ENCODE measurements around the gene NGLY1.

NGLY1 gene

DNA sequence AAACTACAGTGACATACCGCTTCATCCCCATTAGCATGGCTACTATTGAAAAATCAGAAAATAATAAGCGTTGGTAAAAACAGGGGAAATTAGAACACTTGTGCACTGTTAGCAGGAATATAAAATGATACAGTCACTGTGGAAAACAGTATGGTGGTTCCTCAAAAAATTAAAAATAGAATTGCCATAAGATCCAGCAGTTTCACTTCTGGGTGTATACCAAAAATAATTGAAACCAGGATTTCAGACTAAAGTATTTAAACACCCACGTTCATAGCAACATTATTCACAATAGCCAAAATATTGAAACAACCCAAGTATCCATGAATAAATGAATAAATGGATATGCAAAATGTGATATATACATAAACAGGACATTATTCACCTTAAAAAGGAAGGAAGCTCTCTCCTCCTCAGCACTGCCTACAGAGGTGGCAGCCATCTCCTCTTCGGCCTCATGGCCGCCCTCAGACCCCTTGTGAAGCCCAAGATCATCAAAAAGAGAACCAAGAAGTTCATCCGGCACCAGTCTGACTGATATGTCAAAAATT is 34.1 kb downstream of the NGLY1 start:
- Histone ChIP-seq H3K9me3 (ENCODE audit: control insufficient read depth, insufficient read depth, low read length) (no peaks in the 10 kb centered on the region), H3K36me3 (ENCODE audit: control insufficient read depth, insufficient read depth, low read length) (no peaks in the 10 kb centered on the region), H3K4me3 (ENCODE audit: low read length) (no peak overlapping the region), H3K4me1 (ENCODE audit: control insufficient read depth, insufficient read depth, low read length) (no peaks in the 10 kb centered on the region), H3K27ac (ENCODE audit: low read length) (no peak overlapping the region), H3K27me3 (ENCODE audit: control insufficient read depth, insufficient read depth, low read length) (no peaks in the 10 kb centered on the region)
- no peak for DNase-seq (ENCODE audit: low read depth, low spot score)
- WGBS (ENCODE audit: insufficient coverage, insufficient read length) = no CpG with 5 or more reads among the region's 6 CpGs

DNA sequence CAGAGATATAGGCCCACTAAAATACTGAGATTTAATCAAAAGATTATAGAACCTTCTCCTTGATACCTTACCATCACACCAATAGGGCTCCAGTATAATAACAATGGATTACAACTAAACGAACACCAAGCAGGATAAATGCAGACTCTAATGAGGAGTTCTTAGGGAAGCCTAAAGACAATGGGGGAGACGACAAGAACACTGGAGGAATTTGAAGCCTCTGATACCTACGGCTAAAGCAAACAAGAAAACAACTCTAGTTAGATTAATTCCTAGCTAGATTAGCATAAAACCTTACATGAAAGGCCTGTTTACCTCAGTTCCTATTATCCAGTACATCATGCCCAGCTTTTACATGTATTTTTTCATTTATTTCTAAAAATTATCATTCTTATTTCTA is 35.1 kb downstream of the NGLY1 start:
- no peaks in the 10 kb centered on the region for H3K36me3 ChIP-seq (ENCODE audit: control insufficient read depth, insufficient read depth, low read length)
- H3K27me3 ChIP-seq (ENCODE audit: control insufficient read depth, insufficient read depth, low read length) = no peaks in the 10 kb centered on the region
- H3K4me3 ChIP-seq (ENCODE audit: low read length) = no peak overlapping the region
- no peak overlapping the region for H3K27ac ChIP-seq (ENCODE audit: low read length)
- no peaks in the 10 kb centered on the region for H3K9me3 ChIP-seq (ENCODE audit: control insufficient read depth, insufficient read depth, low read length)
- DNase-seq (ENCODE audit: low read depth, low spot score) = no peak
- no CpG with 5 or more reads among the region's 3 CpGs for whole genome bisulfite sequencing (ENCODE audit: insufficient coverage, insufficient read length)
- no peaks in the 10 kb centered on the region for H3K4me1 ChIP-seq (ENCODE audit: control insufficient read depth, insufficient read depth, low read length)

- Histone ChIP-seq H3K27ac (ENCODE audit: low read length) (no peak overlapping the region), H3K4me1 (ENCODE audit: control insufficient read depth, insufficient read depth, low read length) (no peaks in the 10 kb centered on the region), H3K4me3 (ENCODE audit: low read length) (no peak overlapping the region), H3K27me3 (ENCODE audit: control insufficient read depth, insufficient read depth, low read length) (no peaks in the 10 kb centered on the region), H3K9me3 (ENCODE audit: control insufficient read depth, insufficient read depth, low read length) (no peaks in the 10 kb centered on the region), H3K36me3 (ENCODE audit: control insufficient read depth, insufficient read depth, low read length) (no peaks in the 10 kb centered on the region)
- no peak for DNase-seq (ENCODE audit: low read depth, low spot score)
Measured at GRCh38 chr3:25747033-25747432, 36.2 kb downstream of the NGLY1 start.

GRCh38 chr3:25744470-25744869 is 38.8 kb downstream of the NGLY1 start:
- no peak overlapping the region for H3K4me3 ChIP-seq (ENCODE audit: low read length)
- no peaks in the 10 kb centered on the region for H3K4me1 ChIP-seq (ENCODE audit: control insufficient read depth, insufficient read depth, low read length)
- no CpG with 5 or more reads among the region's 3 CpGs for WGBS (ENCODE audit: insufficient coverage, insufficient read length)
- H3K9me3 ChIP-seq (ENCODE audit: control insufficient read depth, insufficient read depth, low read length) = no peaks in the 10 kb centered on the region
- no peak overlapping the region for H3K27ac ChIP-seq (ENCODE audit: low read length)
- no peaks in the 10 kb centered on the region for H3K27me3 ChIP-seq (ENCODE audit: control insufficient read depth, insufficient read depth, low read length)
- DNase-seq (ENCODE audit: low read depth, low spot score) = no peak
- no peaks in the 10 kb centered on the region for H3K36me3 ChIP-seq (ENCODE audit: control insufficient read depth, insufficient read depth, low read length)

DNA sequence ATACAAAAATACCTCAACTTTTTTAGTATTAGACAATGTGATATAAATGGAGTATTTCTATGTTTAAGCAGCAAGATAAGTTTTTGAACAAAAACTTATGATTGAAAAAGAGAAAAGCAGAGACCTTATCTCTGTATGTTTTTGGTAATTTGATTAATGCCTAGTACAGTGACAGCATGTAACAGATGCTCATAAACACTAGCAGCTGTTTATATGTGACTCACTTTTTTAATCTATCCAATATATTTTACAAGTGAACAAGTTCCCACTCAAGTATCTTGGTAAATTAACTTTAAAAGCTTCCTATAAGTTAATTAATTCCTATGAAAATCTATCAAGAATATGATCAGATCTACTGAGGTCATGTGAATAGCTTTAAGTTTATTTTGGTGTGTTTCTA is 55.1 kb downstream of the NGLY1 start:
- H3K9me3 ChIP-seq (ENCODE audit: control insufficient read depth, insufficient read depth, low read length) = no peaks in the 10 kb centered on the region
- H3K4me3 ChIP-seq (ENCODE audit: low read length) = no peak overlapping the region
- no peaks in the 10 kb centered on the region for H3K27me3 ChIP-seq (ENCODE audit: control insufficient read depth, insufficient read depth, low read length)
- DNase-seq (ENCODE audit: low read depth, low spot score) = no peak
- no peaks in the 10 kb centered on the region for H3K4me1 ChIP-seq (ENCODE audit: control insufficient read depth, insufficient read depth, low read length)
- 0 out of 2 replicates have a peak, but pooled peaks cover 2% of the 10 kb centered on the region for H3K36me3 ChIP-seq (ENCODE audit: control insufficient read depth, insufficient read depth, low read length)
- H3K27ac ChIP-seq (ENCODE audit: low read length) = no peak overlapping the region

GRCh38 chr3:25727316-25727715 is 55.9 kb downstream of the NGLY1 start:
- DNase-seq (ENCODE audit: low read depth, low spot score) = no peak
- Histone ChIP-seq H3K9me3 (ENCODE audit: control insufficient read depth, insufficient read depth, low read length) (no peaks in the 10 kb centered on the region), H3K27me3 (ENCODE audit: control insufficient read depth, insufficient read depth, low read length) (no peaks in the 10 kb centered on the region), H3K36me3 (ENCODE audit: control insufficient read depth, insufficient read depth, low read length) (0 out of 2 replicates have a peak, but pooled peaks cover 2% of the 10 kb centered on the region), H3K27ac (ENCODE audit: low read length) (no peak overlapping the region), H3K4me1 (ENCODE audit: control insufficient read depth, insufficient read depth, low read length) (no peaks in the 10 kb centered on the region), H3K4me3 (ENCODE audit: low read length) (no peak overlapping the region)
- no CpG with 5 or more reads among the region's 6 CpGs for WGBS (ENCODE audit: insufficient coverage, insufficient read length)

DNA sequence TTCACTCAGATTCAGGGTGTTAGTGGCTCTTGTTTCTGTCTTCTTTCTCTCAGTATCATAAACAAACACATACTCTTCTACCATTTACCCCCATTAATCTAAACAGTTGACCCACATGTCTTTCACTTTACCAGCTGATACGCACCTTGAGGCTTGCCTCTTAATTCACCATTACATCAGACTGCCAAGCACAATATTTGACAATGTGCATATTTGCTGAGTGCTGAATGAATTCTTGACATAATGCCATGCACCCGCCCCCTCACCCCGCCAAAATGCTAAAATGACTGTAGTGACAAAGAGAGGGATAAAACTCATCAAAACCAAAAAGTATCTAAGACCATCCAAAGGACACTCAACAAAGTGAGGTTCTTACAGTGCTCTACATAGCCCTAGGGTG is 57.4 kb downstream of the NGLY1 start:
- 0 out of 2 replicates have a peak, but pooled peaks cover 2% of the 10 kb centered on the region for H3K36me3 ChIP-seq (ENCODE audit: control insufficient read depth, insufficient read depth, low read length)
- WGBS (ENCODE audit: insufficient coverage, insufficient read length) = 100% methylated on average over 1 of the region's 3 CpGs
- H3K4me1 ChIP-seq (ENCODE audit: control insufficient read depth, insufficient read depth, low read length) = no peaks in the 10 kb centered on the region
- no peaks in the 10 kb centered on the region for H3K27me3 ChIP-seq (ENCODE audit: control insufficient read depth, insufficient read depth, low read length)
- no peaks in the 10 kb centered on the region for H3K9me3 ChIP-seq (ENCODE audit: control insufficient read depth, insufficient read depth, low read length)
- no peak overlapping the region for H3K4me3 ChIP-seq (ENCODE audit: low read length)
- no peak for DNase-seq (ENCODE audit: low read depth, low spot score)
- H3K27ac ChIP-seq (ENCODE audit: low read length) = no peak overlapping the region

DNA sequence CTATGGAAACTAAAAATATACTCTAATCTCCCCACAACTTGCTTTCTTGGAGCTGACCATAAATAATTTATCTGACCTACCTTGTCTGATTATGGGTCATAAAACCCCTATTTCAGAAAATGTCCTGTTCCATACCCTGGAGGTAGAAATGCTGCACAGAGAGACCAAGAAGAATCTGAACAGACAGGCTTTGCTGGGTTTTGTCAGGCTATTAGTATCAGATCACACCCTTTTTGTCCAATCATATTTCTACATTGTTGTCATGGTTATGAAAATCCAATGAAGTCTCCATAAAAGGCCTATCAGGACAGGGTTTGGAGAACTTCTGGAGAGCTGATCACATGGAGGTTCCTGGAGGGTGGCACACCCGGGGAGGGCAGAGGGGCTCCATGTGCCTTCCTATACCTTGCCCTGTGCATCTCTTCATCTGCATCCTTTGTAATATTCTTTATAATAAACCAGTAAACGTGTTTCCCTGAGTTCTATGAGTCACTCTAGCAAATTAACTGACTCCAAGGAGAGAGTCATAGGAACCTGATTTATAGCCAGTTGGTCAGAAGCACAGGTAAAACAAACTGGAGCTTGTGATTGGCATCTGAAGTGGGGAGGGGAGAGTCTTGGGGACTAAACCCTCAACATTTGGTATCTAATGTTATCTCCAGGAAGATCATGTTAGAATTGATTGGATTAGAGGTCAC is 58.1 kb downstream of the NGLY1 start:
- no peak for DNase-seq (ENCODE audit: low read depth, low spot score)
- H3K36me3 ChIP-seq (ENCODE audit: control insufficient read depth, insufficient read depth, low read length) = 0 out of 2 replicates have a peak, but pooled peaks cover 2% of the 10 kb centered on the region
- WGBS (ENCODE audit: insufficient coverage, insufficient read length) = no CpG with 5 or more reads among the region's 2 CpGs

GRCh38 chr3:25723802-25724201 is 59.4 kb downstream of the NGLY1 start:
- H3K4me1 ChIP-seq (ENCODE audit: control insufficient read depth, insufficient read depth, low read length) = no peaks in the 10 kb centered on the region
- H3K27me3 ChIP-seq (ENCODE audit: control insufficient read depth, insufficient read depth, low read length) = no peaks in the 10 kb centered on the region
- H3K36me3 ChIP-seq (ENCODE audit: control insufficient read depth, insufficient read depth, low read length) = 0 out of 2 replicates have a peak, but pooled peaks cover 2% of the 10 kb centered on the region
- no peaks in the 10 kb centered on the region for H3K9me3 ChIP-seq (ENCODE audit: control insufficient read depth, insufficient read depth, low read length)
- no peak overlapping the region for H3K4me3 ChIP-seq (ENCODE audit: low read length)
- DNase-seq (ENCODE audit: low read depth, low spot score) = no peak
- H3K27ac ChIP-seq (ENCODE audit: low read length) = no peak overlapping the region
- no CpG with 5 or more reads among the region's 2 CpGs for WGBS (ENCODE audit: insufficient coverage, insufficient read length)

More for the DNA sequence above, 58.1 kb downstream of the NGLY1 start:
- no peaks in the 10 kb centered on the region for H3K4me1 ChIP-seq (ENCODE audit: control insufficient read depth, insufficient read depth, low read length)
- no peaks in the 10 kb centered on the region for H3K27me3 ChIP-seq (ENCODE audit: control insufficient read depth, insufficient read depth, low read length)
- no peak overlapping the region for H3K27ac ChIP-seq (ENCODE audit: low read length)
- no peaks in the 10 kb centered on the region for H3K9me3 ChIP-seq (ENCODE audit: control insufficient read depth, insufficient read depth, low read length)
- no peak overlapping the region for H3K4me3 ChIP-seq (ENCODE audit: low read length)

- no peak for DNase-seq (ENCODE audit: low read depth, low spot score)
- no CpG with 5 or more reads among the region's 1 CpG for WGBS (ENCODE audit: insufficient coverage, insufficient read length)
- H3K36me3 ChIP-seq (ENCODE audit: control insufficient read depth, insufficient read depth, low read length) = no peaks in the 10 kb centered on the region
Measured at GRCh38 chr3:25719321-25719720, 63.9 kb downstream of the NGLY1 start.

More at GRCh38 chr3:25719321-25719720, 63.9 kb downstream of the NGLY1 start:
- Histone ChIP-seq H3K4me1 (ENCODE audit: control insufficient read depth, insufficient read depth, low read length) (no peaks in the 10 kb centered on the region), H3K4me3 (ENCODE audit: low read length) (no peak overlapping the region), H3K27ac (ENCODE audit: low read length) (no peak overlapping the region), H3K27me3 (ENCODE audit: control insufficient read depth, insufficient read depth, low read length) (no peaks in the 10 kb centered on the region), H3K9me3 (ENCODE audit: control insufficient read depth, insufficient read depth, low read length) (no peaks in the 10 kb centered on the region)
